HCT116 (cell line): ENCODE measurements around the gene TAMM41. TPM values are rescaled to one million over a fixed set of nuclear protein-coding genes. Genes with fewer than 3 reads are reported as not detected.

Experiments used
- ATAC-seq: fragments of 200-7000 bp; cut with Tn5 transposase; 2 replicates; pipeline ENCODE4 v1.9.1; 2020; ENCODE audit warnings: mild to moderate bottlenecking, moderate library complexity
- BruUV-seq: library from RNA; stranded (reverse); fragments of 400-500 nt; replicated peaks from 2 replicates; lab custom pipeline; 2021; lab: Mats Ljungman, UMichigan
- CTCF ChIA-PET: fragments of 300-600 bp; sonication (Branson Sonifier 250); formaldehyde crosslinking; loops from one replicate; lab custom pipeline; 2021; ENCODE audit warnings: antibody characterized with exemption; lab: Charles Lee
- POLR2A ChIA-PET: fragments of 300-600, 350-600 bp; sonication (Branson Sonifier 250); formaldehyde crosslinking; loops from one replicate; lab custom pipeline; 2021; ENCODE audit warnings: antibody characterized with exemption; lab: Charles Lee
- RAD21 ChIA-PET, 2 experiments: fragments of 300-600 bp; sonication (Branson Sonifier 250); formaldehyde crosslinking; loops; one replicate each; lab custom pipeline; 2023; ENCODE audit warnings: low total read pairs in 2 of 2; ENCODE audit not compliant: uncharacterized antibody in 2 of 2, unreplicated experiment in 2 of 2, low non-redundant PET in 1 of 2; lab: Charles Lee
- DNase-seq: peaks from one replicate; pipeline ENCODE4 v3.0.0-alpha.2; 2010; ENCODE audit warnings: low read depth, low spot score
- H2AFZ ChIP-seq: fragments of 200-600 bp; shearing (Covaris generic), sonication (generic); 2 replicates; pipeline ENCODE4 v1.6.1; 2017; ENCODE audit warnings: low read depth, mixed run types, mixed read lengths, antibody characterized with exemption, low read length; ENCODE audit not compliant: poor library complexity, severe bottlenecking
- H3K27ac ChIP-seq: 2 replicates; pipeline ENCODE4 v1.5.1; 2012; ENCODE audit warnings: low read depth, low read length
- H3K27me3 ChIP-seq: fragments of 200-600 bp; sonication (generic); 2 replicates; pipeline ENCODE4 v1.6.1; 2016; ENCODE audit warnings: mixed run types, low read length, mixed read lengths; ENCODE audit not compliant: insufficient read depth
- H3K36me3 ChIP-seq, 2 experiments: fragments of 200-500 bp in 1 of 2; fragments of 200-600 bp in 1 of 2; sonication (Bioruptor generic) in 1 of 2; sonication (generic) in 1 of 2; 2 replicates each; pipeline versions ENCODE4 v1.5.1 to v1.6.1; 2014 to 2016; ENCODE audit warnings: low read length in 2 of 2, inconsistent platforms in 1 of 2, mixed read lengths in 1 of 2, mixed run types in 1 of 2; ENCODE audit not compliant: insufficient read depth in 2 of 2, control insufficient read depth in 1 of 2
- H3K4me1 ChIP-seq, 2 experiments: fragments of 200-600 bp in 1 of 2; sonication (generic) in 1 of 2; 2 replicates each; pipeline versions ENCODE4 v1.5.1 to v1.6.1; 2012 to 2017; ENCODE audit warnings: low read length in 2 of 2, inconsistent platforms in 1 of 2, mild to moderate bottlenecking in 1 of 2, mixed read lengths in 1 of 2, mixed run types in 1 of 2, moderate library complexity in 1 of 2; ENCODE audit not compliant: insufficient read depth in 2 of 2, control insufficient read depth in 1 of 2
- H3K4me2 ChIP-seq: fragments of 200-600 bp; sonication (generic); 2 replicates; pipeline ENCODE4 v1.6.1; 2017; ENCODE audit warnings: mixed run types, low read length, mixed read lengths
- H3K4me3 ChIP-seq, 2 experiments: fragments of 200-600 bp in 1 of 2; sonication (generic) in 1 of 2; replicated peaks in 1 of 2; 2 replicates each; pipeline ENCODE4 v1.5.1; 2011 to 2016; ENCODE audit warnings: low read length in 2 of 2, control low read depth in 1 of 2, low read depth in 1 of 2, mild to moderate bottlenecking in 1 of 2, mixed read lengths in 1 of 2, mixed run types in 1 of 2
- H3K79me2 ChIP-seq: fragments of 200-600 bp; sonication (generic); 2 replicates; pipeline ENCODE4 v1.6.1; 2017; ENCODE audit warnings: mild to moderate bottlenecking, mixed run types, low read length, moderate library complexity, mixed read lengths; ENCODE audit not compliant: insufficient read depth
- H3K9ac ChIP-seq: fragments of 200-600 bp; sonication (generic); 2 replicates; pipeline ENCODE4 v1.6.1; 2016; ENCODE audit warnings: low read length, mixed read lengths
- H3K9me2 ChIP-seq: fragments of 200-600 bp; sonication (generic), shearing (Covaris generic); 2 replicates; pipeline ENCODE4 v1.6.1; 2017; ENCODE audit warnings: mixed run types, mild to moderate bottlenecking, moderate library complexity; ENCODE audit not compliant: insufficient read depth
- H3K9me3 ChIP-seq, 2 experiments: fragments of 200-500 bp in 1 of 2; fragments of 200-600 bp in 1 of 2; sonication (Bioruptor generic) in 1 of 2; sonication (generic) in 1 of 2; 2 replicates each; pipeline ENCODE4 v1.6.1; 2014 to 2017; ENCODE audit warnings: low read length in 2 of 2, mixed read lengths in 2 of 2, inconsistent platforms in 1 of 2, low read depth in 1 of 2, mild to moderate bottlenecking in 1 of 2, mixed run types in 1 of 2, moderate library complexity in 1 of 2; ENCODE audit not compliant: control insufficient read depth in 1 of 2, insufficient read depth in 1 of 2
- H4K20me1 ChIP-seq: fragments of 200-600 bp; sonication (generic), shearing (Covaris generic); 2 replicates; pipeline ENCODE4 v1.6.1; 2017; ENCODE audit warnings: mixed run types, mild to moderate bottlenecking, moderate library complexity; ENCODE audit not compliant: insufficient read depth
- ATF3 ChIP-seq: IDR thresholded peaks from 2 replicates; pipeline ENCODE4 v1.6.1; 2012
- CBX3 ChIP-seq: IDR thresholded peaks from 2 replicates; pipeline ENCODE4 v1.6.1; 2012; ENCODE audit warnings: low read depth
- CEBPB ChIP-seq: IDR thresholded peaks from 2 replicates; pipeline ENCODE4 v1.6.1; 2012; ENCODE audit warnings: low read depth
- CTCF ChIP-seq, 3 experiments: fragments of 200-600 bp in 1 of 3; sonication (generic) in 1 of 3; IDR thresholded peaks in 2 of 3; conservative IDR thresholded peaks in 1 of 3; 2 replicates each; pipeline ENCODE4 v1.5.1; 2012 to 2017; ENCODE audit warnings: low read depth in 2 of 3, low read length in 2 of 3, antibody characterized with exemption in 1 of 3, borderline replicate concordance in 1 of 3, control low read depth in 1 of 3, mild to moderate bottlenecking in 1 of 3, mixed read lengths in 1 of 3, mixed run types in 1 of 3, moderate library complexity in 1 of 3; ENCODE audit not compliant: insufficient read depth in 1 of 3
- EGR1 ChIP-seq: IDR thresholded peaks from 2 replicates; pipeline ENCODE4 v1.6.1; 2012; ENCODE audit warnings: low read depth
- ELF1 ChIP-seq: IDR thresholded peaks from 2 replicates; pipeline ENCODE4 v1.6.1; 2012; ENCODE audit warnings: low read depth, borderline replicate concordance
- EZH2phosphoT487 ChIP-seq: fragments of 200-600 bp; IDR thresholded peaks from 2 replicates; pipeline ENCODE4 v1.6.1; 2018; ENCODE audit warnings: antibody characterized with exemption, borderline replicate concordance
- MAX ChIP-seq: IDR thresholded peaks from 2 replicates; pipeline ENCODE4 v1.6.1; 2012
- POLR2A ChIP-seq: IDR thresholded peaks from 2 replicates; pipeline ENCODE4 v1.7.0; 2011; ENCODE audit warnings: borderline replicate concordance; ENCODE audit not compliant: insufficient read depth, insufficient read length; ENCODE audit errors: extremely low read depth
- POLR2AphosphoS5 ChIP-seq: IDR thresholded peaks from 2 replicates; pipeline ENCODE4 v1.6.1; 2011; ENCODE audit warnings: mild to moderate bottlenecking, low read depth, low read length, moderate library complexity
- REST ChIP-seq: IDR thresholded peaks from 2 replicates; pipeline ENCODE4 v1.6.1; 2012; ENCODE audit warnings: low read depth
- SIN3A ChIP-seq: IDR thresholded peaks from 2 replicates; pipeline ENCODE4 v1.6.1; 2012; ENCODE audit warnings: low read depth
- SP1 ChIP-seq: IDR thresholded peaks from 2 replicates; pipeline ENCODE4 v1.6.1; 2012; ENCODE audit warnings: low read depth
- TCF7L2 ChIP-seq: IDR thresholded peaks from 2 replicates; pipeline ENCODE4 v1.7.0; 2011; ENCODE audit warnings: borderline replicate concordance, inconsistent platforms; ENCODE audit not compliant: insufficient read depth, insufficient read length; ENCODE audit errors: extremely low read depth
- YY1 ChIP-seq: IDR thresholded peaks from 2 replicates; pipeline ENCODE4 v1.6.1; 2011; ENCODE audit warnings: low read length, low read depth, moderate library complexity, mild to moderate bottlenecking; ENCODE audit not compliant: insufficient replicate concordance; ENCODE audit errors: extremely low read depth
- ZBTB33 ChIP-seq: IDR thresholded peaks from 2 replicates; pipeline ENCODE4 v1.6.1; 2011; ENCODE audit warnings: mild to moderate bottlenecking, low read length, moderate library complexity; ENCODE audit not compliant: insufficient replicate concordance; ENCODE audit errors: extremely low read depth
- ZFX ChIP-seq: fragments of 450-650 bp; IDR thresholded peaks from 2 replicates; pipeline ENCODE4 v1.6.1; 2017
- intact Hi-C: fragments of 100-400 bp; cut with micrococcal nuclease; formaldehyde crosslinking; loops from 2 replicates; pipeline ENCODE4 v1.10.0; 2022
- total RNA-seq: library from RNA; stranded (reverse); gene quantifications from one replicate; pipeline ENCODE4 v1.2.1, GENCODE V29; 2021; ENCODE audit not compliant: unreplicated experiment

TAMM41 gene
- total RNA-seq, 1 experiment from 2014 or later, result 17.9 TPM

GRCh38 chr3:11845651-11846050, 1.0 kb downstream of the TAMM41 start (continued):
- TF ChIP-seq MAX, result no peak
- no peak for TF ChIP-seq EZH2phosphoT487

- Histone ChIP-seq H3K27ac (no peak overlapping the region), H3K36me3 (peaks cover 6 to 29% of the 10 kb centered on the region in 2 experiments; a peak in 3 of 4 replicates), H3K9ac (peak overlapping the region; percentile 83; the same call in 1 of the 2 replicates), H3K4me3 (peak overlapping the region; percentile 94 to 99), H3K4me2 (peak overlapping the region; percentile 87), H3K9me3 (no peaks in the 10 kb centered on the region), H4K20me1 (no peaks in the 10 kb centered on the region), H3K27me3 (no peaks in the 10 kb centered on the region), H3K79me2 (peaks cover 30% of the 10 kb centered on the region), H3K4me1 (peaks cover 11 to 16% of the 10 kb centered on the region in 2 experiments; a peak in 3 of 4 replicates), H2AFZ (no peak overlapping the region), H3K9me2 (no peaks in the 10 kb centered on the region)
- DNase-seq, result no peak
- no TSS peak for BruUV-seq
- intact Hi-C loops, result loop anchor here (5.0 kb wide), 1 partner anchor 1047 kb away; no protein-coding TSS in a partner anchor
- RAD21 ChIA-PET, result no interaction called here
- POLR2A ChIA-PET, result no interaction called here
- CTCF ChIA-PET, result no interaction called here
- ATAC-seq, result no peak
- no peak for TF ChIP-seq SIN3A
- TF ChIP-seq MAX, result no peak
- no peak for TF ChIP-seq ELF1
- no peak for TF ChIP-seq REST
- no peak for TF ChIP-seq SP1
- no peak for TF ChIP-seq EZH2phosphoT487
- TF ChIP-seq CEBPB, result no peak
- TF ChIP-seq CBX3, result no peak
- TF ChIP-seq ATF3, result no peak
- TF ChIP-seq YY1, result no peak
- no peak for TF ChIP-seq POLR2A
- no peak for TF ChIP-seq TCF7L2
- no peak for TF ChIP-seq ZFX
- TF ChIP-seq EGR1, result no peak
- TF ChIP-seq CTCF (IDR thresholded peaks at IDR 0.05 in 2 of 3, conservative IDR thresholded peaks at IDR 0.05 in 1 of 3; ENCODE audit: borderline replicate concordance in 1 of 3, insufficient read depth in 1 of 3, low read depth in 2 of 3, low read length in 2 of 3), result no peak
- TF ChIP-seq ZBTB33, result no peak
- TF ChIP-seq POLR2AphosphoS5, result no peak
Observed at GRCh38 chr3:11844891-11845290, 1.8 kb downstream of the TAMM41 start.
